ENCODE measurements around the gene SPTBN1.

DNA sequence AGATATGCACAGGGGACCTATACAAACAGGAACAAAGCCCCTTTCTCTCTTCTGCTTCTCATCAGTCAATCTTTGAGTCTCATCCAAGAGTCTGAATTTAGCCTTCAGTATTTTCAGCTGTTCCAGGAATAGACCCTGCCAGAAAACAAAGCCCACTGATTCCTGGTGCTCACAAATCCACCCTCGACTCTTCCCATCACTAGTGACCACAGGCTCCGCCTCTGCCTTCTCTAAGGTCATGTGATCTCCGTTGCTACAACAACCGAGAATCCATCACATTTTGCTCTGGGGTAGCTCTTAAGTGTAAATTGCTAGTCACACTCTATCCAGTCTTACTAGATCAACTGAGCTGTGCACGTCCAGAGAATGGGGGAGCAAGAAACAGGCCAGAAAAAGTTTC lies 46.4 kb upstream of the SPTBN1 start:
- TF ChIP-seq ATF2 (CRISPR knock-in tag; IDR thresholded peaks at IDR 0.05; ENCODE audit: borderline replicate concordance, low read depth) (no peak), STAT6 (CRISPR knock-in tag; conservative IDR thresholded peaks at IDR 0.05; ENCODE audit: low read depth) (no peak), ZNF263 (CRISPR knock-in tag; IDR thresholded peaks at IDR 0.05; ENCODE audit: low read depth) (no peak), TEAD1 (CRISPR knock-in tag; IDR thresholded peaks at IDR 0.05) (no peak), CREB1 (CRISPR knock-in tag; IDR thresholded peaks at IDR 0.05) (no peak), SMAD4 (CRISPR knock-in tag; IDR thresholded peaks at IDR 0.05) (no peak), ATF1 (CRISPR knock-in tag; IDR thresholded peaks at IDR 0.05) (no peak), NFYB (CRISPR knock-in tag; conservative IDR thresholded peaks at IDR 0.05; ENCODE audit: low read depth) (no peak)
- TF ChIP-seq, protein P1, sequence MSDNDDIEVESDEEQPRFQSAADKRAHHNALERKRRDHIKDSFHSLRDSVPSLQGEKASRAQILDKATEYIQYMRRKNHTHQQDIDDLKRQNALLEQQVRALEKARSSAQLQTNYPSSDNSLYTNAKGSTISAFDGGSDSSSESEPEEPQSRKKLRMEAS (CRISPR knock-in tag; IDR thresholded peaks at IDR 0.05) = no peak
- TF ChIP-seq, protein P2, sequence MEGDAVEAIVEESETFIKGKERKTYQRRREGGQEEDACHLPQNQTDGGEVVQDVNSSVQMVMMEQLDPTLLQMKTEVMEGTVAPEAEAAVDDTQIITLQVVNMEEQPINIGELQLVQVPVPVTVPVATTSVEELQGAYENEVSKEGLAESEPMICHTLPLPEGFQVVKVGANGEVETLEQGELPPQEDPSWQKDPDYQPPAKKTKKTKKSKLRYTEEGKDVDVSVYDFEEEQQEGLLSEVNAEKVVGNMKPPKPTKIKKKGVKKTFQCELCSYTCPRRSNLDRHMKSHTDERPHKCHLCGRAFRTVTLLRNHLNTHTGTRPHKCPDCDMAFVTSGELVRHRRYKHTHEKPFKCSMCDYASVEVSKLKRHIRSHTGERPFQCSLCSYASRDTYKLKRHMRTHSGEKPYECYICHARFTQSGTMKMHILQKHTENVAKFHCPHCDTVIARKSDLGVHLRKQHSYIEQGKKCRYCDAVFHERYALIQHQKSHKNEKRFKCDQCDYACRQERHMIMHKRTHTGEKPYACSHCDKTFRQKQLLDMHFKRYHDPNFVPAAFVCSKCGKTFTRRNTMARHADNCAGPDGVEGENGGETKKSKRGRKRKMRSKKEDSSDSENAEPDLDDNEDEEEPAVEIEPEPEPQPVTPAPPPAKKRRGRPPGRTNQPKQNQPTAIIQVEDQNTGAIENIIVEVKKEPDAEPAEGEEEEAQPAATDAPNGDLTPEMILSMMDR (IDR thresholded peaks at IDR 0.05) = no peak
- TF ChIP-seq, protein P3, sequence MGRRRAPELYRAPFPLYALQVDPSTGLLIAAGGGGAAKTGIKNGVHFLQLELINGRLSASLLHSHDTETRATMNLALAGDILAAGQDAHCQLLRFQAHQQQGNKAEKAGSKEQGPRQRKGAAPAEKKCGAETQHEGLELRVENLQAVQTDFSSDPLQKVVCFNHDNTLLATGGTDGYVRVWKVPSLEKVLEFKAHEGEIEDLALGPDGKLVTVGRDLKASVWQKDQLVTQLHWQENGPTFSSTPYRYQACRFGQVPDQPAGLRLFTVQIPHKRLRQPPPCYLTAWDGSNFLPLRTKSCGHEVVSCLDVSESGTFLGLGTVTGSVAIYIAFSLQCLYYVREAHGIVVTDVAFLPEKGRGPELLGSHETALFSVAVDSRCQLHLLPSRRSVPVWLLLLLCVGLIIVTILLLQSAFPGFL (CRISPR knock-in tag; IDR thresholded peaks at IDR 0.05; ENCODE audit: borderline replicate concordance) = no peak

Measured in WTC11 (cell line).